Neuronal stem cell (in vitro differentiated cells): ENCODE data around the gene SLCO3A1.

Source experiments
- DNase-seq: peaks from one replicate; pipeline ENCODE4 v3.0.0-alpha.2; 2013; ENCODE audit warnings: low spot score
- H2AFZ ChIP-seq: one replicate; pipeline ENCODE4 v1.6.1; 2013; ENCODE audit warnings: mild to moderate bottlenecking, low read length, inconsistent platforms
- H2AK5ac ChIP-seq: 2 replicates; pipeline ENCODE4 v1.6.1; 2013; ENCODE audit warnings: low read depth, mild to moderate bottlenecking, inconsistent platforms, low read length, moderate library complexity, mixed read lengths
- H2BK120ac ChIP-seq: 2 replicates; pipeline ENCODE4 v1.6.1; 2013; ENCODE audit warnings: low read depth, mild to moderate bottlenecking, inconsistent platforms, low read length, moderate library complexity, mixed read lengths
- H2BK12ac ChIP-seq: one replicate; pipeline ENCODE4 v1.6.1; 2013; ENCODE audit warnings: low read length, inconsistent platforms
- H2BK15ac ChIP-seq: 2 replicates; pipeline ENCODE4 v1.6.1; 2013; ENCODE audit warnings: mild to moderate bottlenecking, low read length, inconsistent platforms, mixed read lengths
- H2BK5ac ChIP-seq: one replicate; pipeline ENCODE4 v1.6.1; 2013; ENCODE audit warnings: inconsistent platforms, mild to moderate bottlenecking, low read length, moderate library complexity
- H3K14ac ChIP-seq: one replicate; pipeline ENCODE4 v1.6.1; 2013; ENCODE audit warnings: low read length, inconsistent platforms
- H3K18ac ChIP-seq: 2 replicates; pipeline ENCODE4 v1.6.1; 2013; ENCODE audit warnings: low read length, inconsistent platforms
- H3K23ac ChIP-seq: 2 replicates; pipeline ENCODE4 v1.6.1; 2013; ENCODE audit warnings: low read depth, mild to moderate bottlenecking, mixed read lengths, low read length, inconsistent platforms; ENCODE audit not compliant: poor library complexity
- H3K27ac ChIP-seq: replicated peaks from 3 replicates; pipeline ENCODE4 v1.5.1; 2013; ENCODE audit warnings: low read length, inconsistent platforms
- H3K27me3 ChIP-seq, 3 experiments: 2 replicates each; pipeline ENCODE4 v1.6.1; 2013; ENCODE audit warnings: low read length in 3 of 3, mild to moderate bottlenecking in 2 of 3, inconsistent platforms in 1 of 3, low read depth in 1 of 3, mixed read lengths in 1 of 3, moderate library complexity in 1 of 3; ENCODE audit not compliant: control insufficient read depth in 3 of 3, insufficient read depth in 3 of 3
- H3K36me3 ChIP-seq, 2 donors: replicated peaks in 1 of 2; 2 replicates each; pipeline ENCODE4 v1.6.1; 2013; ENCODE audit warnings: low read length in 2 of 2; ENCODE audit not compliant: control insufficient read depth in 2 of 2, insufficient read depth in 2 of 2
- H3K4ac ChIP-seq: 2 replicates; pipeline ENCODE4 v1.6.1; 2013; ENCODE audit warnings: inconsistent platforms, mild to moderate bottlenecking, low read length, moderate library complexity
- H3K4me1 ChIP-seq, 2 donors: 1 replicate in 1 of 2; 2 replicates in 1 of 2; pipeline ENCODE4 v1.6.1; 2013; ENCODE audit warnings: low read length in 2 of 2, low read depth in 1 of 2; ENCODE audit not compliant: control insufficient read depth in 2 of 2, insufficient read depth in 1 of 2
- H3K4me2 ChIP-seq: one replicate; pipeline ENCODE4 v1.6.1; 2013; ENCODE audit warnings: mild to moderate bottlenecking, low read length, inconsistent platforms; ENCODE audit not compliant: insufficient read depth, poor library complexity, severe bottlenecking
- H3K4me3 ChIP-seq, 2 donors: 2 replicates each; pipeline ENCODE4 v1.5.1; 2013; ENCODE audit warnings: low read length in 2 of 2, mild to moderate bottlenecking in 2 of 2, inconsistent platforms in 1 of 2, moderate library complexity in 1 of 2
- H3K79me1 ChIP-seq: one replicate; pipeline ENCODE4 v1.6.1; 2013; ENCODE audit warnings: low read depth, mild to moderate bottlenecking, inconsistent platforms, low read length, moderate library complexity
- H3K9ac ChIP-seq: one replicate; pipeline ENCODE4 v1.6.1; 2013; ENCODE audit warnings: mild to moderate bottlenecking, low read depth, low read length, inconsistent platforms; ENCODE audit not compliant: poor library complexity
- H3K9me3 ChIP-seq, 2 donors: replicated peaks in 1 of 2; 2 replicates each; pipeline versions ENCODE3 to v1.6.1; 2013; ENCODE audit warnings: low read length in 2 of 2, mild to moderate bottlenecking in 2 of 2, inconsistent platforms in 1 of 2, low read depth in 1 of 2, mixed read lengths in 1 of 2, moderate library complexity in 1 of 2; ENCODE audit not compliant: control insufficient read depth in 2 of 2, insufficient read depth in 1 of 2
- H4K8ac ChIP-seq: one replicate; pipeline ENCODE4 v1.6.1; 2013; ENCODE audit warnings: low read depth, mild to moderate bottlenecking, inconsistent platforms, low read length, moderate library complexity
- H4K91ac ChIP-seq: one replicate; pipeline ENCODE4 v1.6.1; 2013; ENCODE audit warnings: low read length, low read depth, mild to moderate bottlenecking, inconsistent platforms; ENCODE audit not compliant: poor library complexity
- WGBS, 2 donors: extraction: QIAGEN DNeasy Blood & Tissue Kit; methylation state at CpG; one replicate each; pipeline ENCODE4 v1.1.7; 2013; ENCODE audit warnings: missing lambda C conversion rate in 2 of 2, mixed read lengths in 1 of 2; ENCODE audit not compliant: insufficient read length in 2 of 2, insufficient replicate concordance in 1 of 2; ENCODE audit errors: extremely low coverage in 2 of 2; 5-methylcytosine and 5-hydroxymethylcytosine counted together

The SLCO3A1 gene

DNA sequence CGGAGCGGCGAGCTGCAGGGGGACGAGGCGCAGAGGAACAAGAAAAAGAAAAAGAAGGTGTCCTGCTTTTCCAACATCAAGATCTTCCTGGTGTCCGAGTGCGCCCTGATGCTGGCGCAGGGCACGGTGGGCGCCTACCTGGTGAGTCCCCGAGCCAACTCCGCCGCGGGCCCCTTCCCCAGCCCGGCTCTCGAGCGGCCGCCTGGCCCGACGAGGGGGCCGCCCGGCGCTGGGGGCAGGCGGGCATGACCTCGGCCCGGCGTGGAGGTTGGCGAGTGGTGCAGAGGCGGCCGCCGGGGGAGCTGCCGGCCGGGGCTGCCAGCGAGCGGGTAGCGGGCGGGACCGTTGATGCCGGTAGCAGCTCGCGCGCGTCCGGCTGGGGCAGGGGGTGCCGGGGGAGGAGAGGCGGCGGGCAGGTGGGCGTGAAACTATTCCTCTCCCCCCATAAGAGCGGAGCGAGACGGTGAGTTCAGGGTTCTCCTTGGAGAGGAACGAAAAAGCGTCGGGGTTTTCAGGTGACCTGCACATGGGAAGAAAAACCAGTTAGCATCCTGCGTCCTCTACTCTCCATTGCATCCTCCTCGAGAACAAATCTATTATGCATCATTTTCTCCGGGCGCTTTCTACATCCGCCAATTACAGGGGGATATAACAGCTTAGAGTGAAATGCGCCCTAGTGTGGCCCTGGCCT, 585 bp downstream of the SLCO3A1 start:
- H3K27ac ChIP-seq: no peak overlapping the region
- H3K14ac ChIP-seq: no peak overlapping the region
- H3K36me3 ChIP-seq: no peaks in the 10 kb centered on the region
- H3K4me3 ChIP-seq: peak overlapping the region; percentile 21 to 94
- H3K18ac ChIP-seq: peak overlapping the region; percentile 83
- H3K23ac ChIP-seq: peak overlapping the region; percentile 13
- H3K9me3 ChIP-seq: no peaks in the 10 kb centered on the region
- peak overlapping the region; percentile 91 for H3K4me2 ChIP-seq
- peaks cover 0 to 57% (median 6%) of the 10 kb centered on the region in 3 experiments for H3K27me3 ChIP-seq
- peak overlapping the region; percentile 91 for H3K9ac ChIP-seq
- no peak overlapping the region for H4K8ac ChIP-seq
- no peak overlapping the region for H3K4ac ChIP-seq
- H3K4me1 ChIP-seq: peaks cover 0 to 8% of the 10 kb centered on the region in 2 donors
- no CpG with 5 or more reads among the region's 60 CpGs for WGBS, 2 donors
- H2AK5ac ChIP-seq: no peak overlapping the region
- H2BK15ac ChIP-seq: no peak overlapping the region
- H3K79me1 ChIP-seq: no peaks in the 10 kb centered on the region
- no peak overlapping the region for H2BK120ac ChIP-seq
- no peak overlapping the region for H2BK5ac ChIP-seq
- peak; percentile 43 for DNase-seq
- peak overlapping the region; percentile 95 for H2AFZ ChIP-seq
- no peak overlapping the region for H4K91ac ChIP-seq
- H2BK12ac ChIP-seq: no peak overlapping the region

DNA sequence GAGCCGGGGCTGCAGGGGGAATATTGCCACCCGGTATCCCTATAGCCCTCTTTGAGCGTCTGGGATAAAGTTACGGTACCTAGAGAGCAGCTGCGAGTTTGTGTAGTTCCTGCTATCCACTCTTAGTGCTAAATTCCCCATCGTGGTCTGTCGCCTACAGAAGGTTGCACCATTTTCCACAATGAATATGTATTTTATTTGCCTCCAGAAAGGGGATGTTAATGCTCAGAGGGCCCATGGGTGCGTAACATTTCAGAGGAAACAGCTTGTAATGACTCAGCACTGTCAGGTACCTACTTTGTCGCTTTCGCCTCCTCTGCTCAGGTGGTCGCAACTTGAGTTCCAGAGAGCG, 1.1 kb downstream of the SLCO3A1 start:
- Histone ChIP-seq H2BK5ac (no peak overlapping the region), H3K27me3 (peaks cover 0 to 57% (median 6%) of the 10 kb centered on the region in 3 experiments), H2BK15ac (no peak overlapping the region), H3K27ac (no peak overlapping the region), H2AK5ac (no peak overlapping the region), H4K8ac (no peak overlapping the region), H3K4ac (no peak overlapping the region), H2BK12ac (no peak overlapping the region), H3K14ac (no peak overlapping the region), H3K4me2 (peak overlapping the region; percentile 49), H3K23ac (no peak overlapping the region), H3K9ac (no peak overlapping the region), H3K36me3 (no peaks in the 10 kb centered on the region), H2AFZ (no peak overlapping the region), H4K91ac (no peak overlapping the region), H3K4me1 (peaks cover 0 to 8% of the 10 kb centered on the region in 2 donors), H3K4me3 (peak overlapping the region in 1 of 2 donors; percentile 94), H2BK120ac (no peak overlapping the region), H3K9me3 (no peaks in the 10 kb centered on the region), H3K18ac (no peak overlapping the region), H3K79me1 (no peaks in the 10 kb centered on the region)
- no peak for DNase-seq
- WGBS, 2 donors: no CpG with 5 or more reads among the region's 12 CpGs

GRCh38 chr15:91855241-91855640, 1.7 kb downstream of the SLCO3A1 start:
- H4K91ac ChIP-seq: no peak overlapping the region

GRCh38 chr15:91855684-91856489, 2.4 kb downstream of the SLCO3A1 start:
- Histone ChIP-seq H3K4me2 (no peak overlapping the region), H3K27me3 (peaks cover 0 to 55% (median 6%) of the 10 kb centered on the region in 3 experiments), H3K4me1 (peaks cover 0 to 13% of the 10 kb centered on the region in 2 donors), H3K27ac (no peak overlapping the region), H3K23ac (no peak overlapping the region), H3K18ac (no peak overlapping the region), H2AFZ (no peak overlapping the region), H3K4me3 (no peak overlapping the region), H2BK5ac (no peak overlapping the region), H2BK12ac (no peak overlapping the region), H2AK5ac (no peak overlapping the region), H4K91ac (no peak overlapping the region), H3K36me3 (no peaks in the 10 kb centered on the region), H4K8ac (no peak overlapping the region), H3K79me1 (no peaks in the 10 kb centered on the region), H3K4ac (no peak overlapping the region), H2BK15ac (no peak overlapping the region), H3K9me3 (no peaks in the 10 kb centered on the region), H3K9ac (no peak overlapping the region), H3K14ac (no peak overlapping the region), H2BK120ac (no peak overlapping the region)
- DNase-seq: peak; percentile 9
- no CpG with 5 or more reads among the region's 14 CpGs for WGBS, 2 donors

More at GRCh38 chr15:91855241-91855640, 1.7 kb downstream of the SLCO3A1 start:
- no peaks in the 10 kb centered on the region for H3K9me3 ChIP-seq
- no peaks in the 10 kb centered on the region for H3K79me1 ChIP-seq
- no peak overlapping the region for H3K14ac ChIP-seq
- no peak overlapping the region for H2BK120ac ChIP-seq
- no peak overlapping the region for H2AK5ac ChIP-seq
- DNase-seq: no peak
- H3K18ac ChIP-seq: no peak overlapping the region
- no peak overlapping the region for H3K9ac ChIP-seq
- H3K36me3 ChIP-seq: no peaks in the 10 kb centered on the region
- no peak overlapping the region for H4K8ac ChIP-seq
- H3K27ac ChIP-seq: no peak overlapping the region
- H3K4me2 ChIP-seq: no peak overlapping the region
- H3K23ac ChIP-seq: no peak overlapping the region
- H3K4ac ChIP-seq: no peak overlapping the region
- H2BK5ac ChIP-seq: no peak overlapping the region
- no peak overlapping the region for H2AFZ ChIP-seq
- H2BK12ac ChIP-seq: no peak overlapping the region
- H3K27me3 ChIP-seq: peaks cover 0 to 57% (median 6%) of the 10 kb centered on the region in 3 experiments
- no peak overlapping the region for H3K4me3 ChIP-seq
- no peak overlapping the region for H2BK15ac ChIP-seq
- H3K4me1 ChIP-seq: peaks cover 0 to 8% of the 10 kb centered on the region in 2 donors
- WGBS, 2 donors: no CpG with 5 or more reads among the region's 6 CpGs
